ENCODE data around the gene ERF.

Gene ERF

DNA sequence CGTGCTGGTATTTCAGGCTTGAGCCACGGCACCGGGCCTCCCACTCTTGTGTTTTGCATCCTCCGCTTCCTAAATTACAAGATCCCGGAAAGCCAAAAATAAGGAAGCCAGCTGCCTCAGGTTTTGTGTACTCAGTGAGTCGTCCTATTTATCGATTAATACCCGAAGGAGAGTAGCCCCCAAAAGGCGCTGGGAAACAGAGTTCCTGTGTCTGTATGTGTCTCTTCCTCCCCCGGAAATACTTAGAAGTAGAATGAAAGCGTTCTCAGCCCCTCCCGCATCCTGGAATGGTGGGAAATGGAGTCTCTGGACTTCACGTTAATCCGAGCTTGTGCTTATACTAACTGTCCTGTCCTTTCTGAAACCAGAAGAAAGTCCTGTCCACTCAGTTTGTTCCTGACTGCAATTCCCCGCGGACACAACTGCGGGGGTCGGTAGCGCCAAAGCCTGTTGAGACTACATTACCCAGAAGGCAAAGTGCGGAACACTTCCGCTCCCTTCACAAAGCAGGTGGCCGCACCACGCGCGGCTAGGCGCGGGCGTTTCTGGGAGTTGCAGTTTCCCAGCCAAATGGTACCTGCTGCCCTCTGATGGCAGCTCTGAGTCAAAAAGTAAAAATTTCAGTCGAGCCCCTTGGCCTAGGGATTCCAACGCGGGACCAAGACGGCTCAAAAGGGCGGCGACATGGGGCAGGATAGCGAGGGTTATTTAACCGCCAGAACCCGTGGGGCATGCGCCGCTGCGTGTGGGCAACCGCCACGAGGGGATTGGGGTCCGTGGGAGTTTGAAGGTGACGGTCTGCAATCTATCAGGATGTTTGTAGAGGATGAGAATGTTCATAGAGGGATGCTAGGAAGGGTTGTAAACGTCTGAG lies 10.3 kb downstream of the ERF start:
- DNase-seq, result peak; percentile 50 to 97 (median 88)

DNA sequence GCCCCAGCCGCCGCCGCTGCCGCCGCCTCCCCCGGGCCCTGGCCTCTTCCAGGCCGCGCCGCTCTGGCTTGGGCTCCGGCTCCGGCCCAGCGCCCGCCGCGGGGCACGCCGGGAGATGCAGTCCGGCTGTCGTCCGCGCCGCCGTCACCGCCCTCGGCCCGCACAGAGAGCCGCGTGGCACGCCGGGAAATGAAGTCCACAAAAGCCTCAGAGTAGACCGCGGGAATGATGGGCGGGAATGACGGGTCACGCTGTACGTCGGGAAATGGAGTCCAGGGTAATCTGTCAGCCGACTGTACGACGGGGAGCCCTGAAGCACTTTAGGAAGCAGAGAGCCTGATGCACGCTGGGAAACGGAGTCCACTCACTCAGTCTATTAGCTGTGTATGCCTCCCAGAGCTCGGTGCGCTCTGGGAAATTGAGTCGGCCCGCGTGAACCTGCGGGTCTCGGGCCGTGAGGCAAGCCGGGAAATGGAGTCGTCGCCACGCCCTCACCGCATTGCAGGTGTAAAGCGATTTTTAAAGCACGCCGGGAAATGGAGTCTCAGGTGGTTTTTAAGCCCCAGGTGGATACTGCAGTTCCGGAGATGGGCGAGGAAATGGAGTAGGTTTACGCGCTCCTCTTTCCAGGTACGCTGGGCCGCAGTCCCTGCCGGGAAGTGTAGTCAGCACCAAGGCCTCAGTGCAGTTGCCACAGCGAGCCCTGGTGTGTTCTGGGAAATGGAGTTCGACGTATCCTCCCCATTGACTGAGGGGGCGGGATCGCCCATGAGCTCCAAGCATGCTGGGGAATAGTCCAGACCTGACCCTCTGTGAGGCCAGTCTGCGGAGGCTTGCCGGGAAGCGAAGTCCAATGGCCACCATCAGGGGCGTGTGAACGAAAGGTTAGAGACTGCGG lies 12.2 kb downstream of the ERF start, which contains the start of gene GSK3A:
Gene GSK3A, minus strand, starts transcription at position 91 of the 898 bp plus-strand sequence. CDS start 137 bp downstream, outside the sequence.
- DNase-seq, result peak; percentile 91 to 100 (median 99)

DNA sequence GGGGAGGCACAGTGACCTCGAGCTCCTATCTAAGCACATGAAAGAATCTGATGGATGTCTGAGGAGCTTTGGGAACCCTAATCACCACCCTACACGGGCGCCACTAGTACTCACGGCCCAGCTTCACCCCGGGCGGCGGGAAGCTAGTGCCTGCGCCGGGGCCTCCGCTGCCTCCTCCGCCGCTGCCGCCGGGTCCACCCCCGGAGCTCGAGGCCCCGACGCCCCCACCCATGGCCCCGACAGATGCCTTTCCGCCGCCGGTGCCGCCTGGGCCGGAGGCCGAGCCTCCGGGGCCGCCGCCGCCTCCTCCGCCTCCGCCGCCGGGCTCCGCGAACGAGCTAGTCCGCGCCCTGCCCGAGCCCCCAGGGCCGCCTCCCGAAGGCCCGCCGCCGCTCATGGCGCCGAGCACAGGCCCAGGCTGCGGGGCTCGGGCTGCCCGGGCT lies 12.8 kb downstream of the ERF start:
- peak in 3 of 51 donors; percentile 30 to 54 (median 43) for DNase-seq

DNA sequence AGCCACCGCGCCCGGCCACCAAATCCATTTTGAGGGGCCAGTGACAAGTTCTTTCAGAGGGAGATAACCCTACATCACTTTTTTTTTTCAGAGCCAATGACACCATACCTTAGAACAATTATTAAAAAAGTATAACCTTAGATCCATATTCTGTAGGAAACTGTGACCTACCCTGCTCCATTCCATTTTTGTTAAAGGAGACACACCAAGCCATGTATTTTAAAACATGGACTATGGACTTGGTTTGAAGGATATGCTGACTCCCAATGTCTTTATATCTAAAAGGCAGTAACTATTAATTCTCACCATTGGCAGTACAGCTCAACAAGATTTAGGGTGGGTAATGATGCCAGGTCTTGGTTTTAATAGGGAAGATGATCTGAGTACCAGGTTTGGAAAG lies 13.6 kb downstream of the ERF start:
- no peak for DNase-seq

DNA sequence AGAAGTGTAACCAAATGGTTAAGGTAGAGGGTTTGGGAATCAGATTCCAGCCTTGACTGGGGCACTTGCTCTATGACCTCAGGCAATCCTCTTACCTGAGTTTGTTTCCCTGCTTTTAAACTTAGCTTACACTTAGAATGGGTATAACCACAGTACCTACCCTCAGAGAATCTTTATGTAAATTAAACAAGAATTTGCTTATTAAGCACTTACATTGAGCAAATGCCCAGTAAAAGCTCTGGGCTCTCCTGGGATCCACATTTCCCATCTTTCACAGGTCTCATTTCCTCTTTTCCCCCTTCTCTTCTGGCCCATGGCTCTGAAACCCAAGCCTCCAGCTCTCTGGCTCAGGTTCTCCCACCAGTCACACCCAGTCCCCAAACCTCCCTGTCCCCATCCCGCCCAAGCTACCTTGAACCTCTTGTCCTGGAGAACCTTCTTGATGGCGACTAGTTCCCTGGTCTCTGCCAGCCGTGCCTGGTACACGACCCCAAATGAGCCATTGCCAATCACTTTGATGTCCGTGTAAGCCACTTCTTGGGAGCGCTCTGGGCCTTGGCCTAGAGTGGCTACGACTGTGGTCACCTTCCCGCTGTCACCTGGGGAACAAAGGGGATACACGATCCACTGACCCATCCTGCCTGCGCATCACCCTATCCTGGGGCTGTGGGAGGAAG lies 15.2 kb downstream of the ERF start:
- DNase-seq, result no peak

DNA sequence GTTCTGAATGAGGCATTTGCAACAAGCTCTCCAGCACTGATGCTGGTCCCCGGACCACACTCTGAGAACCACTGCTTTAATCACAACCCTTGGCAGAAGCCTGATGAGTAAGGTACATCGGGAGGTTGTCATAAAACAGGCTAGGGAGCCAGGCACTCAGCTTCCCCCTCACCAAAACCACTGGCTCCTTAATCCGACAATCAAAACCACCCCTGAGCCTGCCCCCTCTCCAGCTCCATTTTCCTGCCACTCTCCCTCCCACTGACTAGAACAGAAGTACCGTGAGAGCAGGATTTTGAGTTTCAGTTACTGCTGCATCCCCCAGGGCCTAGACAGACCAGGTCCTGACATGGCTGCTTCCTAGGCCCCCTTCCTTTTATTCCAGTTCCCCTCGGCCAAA lies 19.7 kb downstream of the ERF start:
- DNase-seq, result no peak

DNA sequence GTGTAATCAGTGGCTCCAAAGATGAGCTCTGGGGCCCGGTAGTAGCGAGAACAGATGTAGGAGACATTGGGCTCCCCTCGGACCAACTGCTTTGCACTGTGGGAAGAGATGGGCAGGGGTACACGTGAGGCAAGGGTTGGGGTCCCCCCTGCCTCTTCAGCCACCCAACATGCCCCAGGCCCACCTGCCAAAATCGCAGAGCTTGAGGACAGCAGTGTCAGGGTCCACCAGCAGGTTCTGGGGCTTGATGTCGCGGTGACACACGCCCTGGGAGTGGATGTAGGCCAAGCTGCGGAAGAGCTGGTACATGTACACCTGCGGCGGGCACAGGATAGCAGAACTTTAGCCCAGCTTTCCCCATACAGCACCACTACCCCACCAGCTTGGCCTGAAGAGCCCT lies 20.6 kb downstream of the ERF start:
- no peak for DNase-seq

DNA sequence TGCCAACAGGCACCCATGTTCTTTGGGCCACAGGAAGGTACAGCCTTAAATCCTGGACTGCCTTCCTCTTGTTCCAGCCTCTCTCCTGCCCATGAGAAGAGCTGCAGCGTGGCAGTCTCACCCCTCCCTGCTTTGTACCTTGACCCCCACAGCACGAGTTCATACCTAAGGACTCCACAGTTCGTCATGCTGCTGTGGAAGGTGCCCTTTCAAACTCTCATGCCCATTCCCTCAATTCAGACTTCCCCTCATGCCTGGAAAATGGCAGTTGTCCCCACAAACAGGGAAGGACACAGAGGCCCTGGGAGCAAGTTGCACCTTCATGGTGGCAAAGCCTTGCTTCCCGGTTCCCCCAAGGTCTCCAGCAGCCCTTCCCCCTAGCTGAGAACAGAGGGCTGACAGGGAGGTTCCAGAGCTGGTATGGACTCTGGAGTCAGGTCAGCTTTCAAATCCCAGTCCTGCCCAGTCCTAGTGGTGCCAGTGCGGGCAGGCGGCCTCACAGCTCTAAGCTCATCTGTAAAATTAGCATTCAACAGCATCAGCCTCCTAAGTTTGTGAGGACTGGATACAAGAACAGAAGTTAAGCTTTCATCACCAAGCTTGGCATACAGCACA lies 21.1 kb downstream of the ERF start:
- no peak for DNase-seq

DNA sequence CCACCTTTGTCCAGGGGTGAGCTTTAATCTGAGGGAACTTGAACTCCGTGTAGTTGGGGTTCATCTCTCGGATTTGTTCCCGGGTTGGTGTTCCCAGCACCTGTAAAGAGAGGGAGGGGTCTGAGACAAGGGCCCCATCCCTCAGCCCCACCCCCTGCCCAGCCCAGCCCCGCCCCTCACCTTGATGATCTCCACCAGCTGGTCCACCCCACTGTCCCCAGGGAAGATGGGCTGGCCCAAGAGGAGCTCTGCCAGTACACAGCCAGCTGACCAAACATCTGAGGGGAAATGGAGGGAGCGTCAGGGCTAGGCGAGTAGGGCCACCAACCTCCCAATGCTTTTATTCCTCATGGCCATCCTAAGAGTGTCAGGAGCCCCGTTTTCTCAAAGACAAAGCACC lies 21.8 kb downstream of the ERF start:
- no peak for DNase-seq

DNA sequence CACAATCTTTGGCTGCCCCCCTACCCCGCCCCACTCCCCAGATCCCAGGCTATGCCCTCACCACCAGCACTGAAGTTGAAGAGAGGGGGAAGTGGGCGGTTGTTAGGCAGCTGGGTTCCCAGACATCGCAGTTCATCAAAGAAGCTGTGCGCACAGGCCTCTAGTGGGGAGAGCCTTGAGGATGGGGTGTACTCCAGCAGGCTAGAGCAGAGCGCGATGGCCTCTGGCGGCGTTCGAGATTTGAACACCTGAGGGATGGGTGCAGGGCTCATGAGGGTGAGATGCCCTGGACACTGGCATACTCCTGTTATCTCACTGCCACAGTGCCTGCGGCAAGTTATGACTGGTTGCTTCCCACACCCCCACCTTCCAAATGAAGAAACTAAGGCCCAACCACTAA lies 22.5 kb downstream of the ERF start:
- DNase-seq, result no peak

DNA sequence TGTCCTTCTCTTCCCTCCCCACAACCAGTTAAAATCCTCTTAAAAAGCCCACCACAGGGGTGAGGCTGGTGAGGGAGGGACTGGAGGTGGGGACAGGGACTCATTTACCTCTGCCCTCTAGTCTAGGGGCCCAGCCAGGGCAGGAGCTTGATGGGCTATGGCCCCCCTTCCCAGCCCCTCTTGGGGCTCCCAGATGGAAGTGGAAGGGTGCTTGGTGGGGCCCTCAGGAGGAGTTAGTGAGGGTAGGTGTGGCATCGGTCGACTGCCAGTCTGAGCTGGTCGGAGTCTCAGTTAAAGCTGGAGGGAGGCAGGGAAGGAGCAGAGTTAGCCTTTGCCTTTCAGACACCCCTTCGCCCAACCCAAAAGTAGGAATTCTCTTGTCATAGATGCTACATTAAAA lies 24.4 kb downstream of the ERF start:
- no peak for DNase-seq

DNA sequence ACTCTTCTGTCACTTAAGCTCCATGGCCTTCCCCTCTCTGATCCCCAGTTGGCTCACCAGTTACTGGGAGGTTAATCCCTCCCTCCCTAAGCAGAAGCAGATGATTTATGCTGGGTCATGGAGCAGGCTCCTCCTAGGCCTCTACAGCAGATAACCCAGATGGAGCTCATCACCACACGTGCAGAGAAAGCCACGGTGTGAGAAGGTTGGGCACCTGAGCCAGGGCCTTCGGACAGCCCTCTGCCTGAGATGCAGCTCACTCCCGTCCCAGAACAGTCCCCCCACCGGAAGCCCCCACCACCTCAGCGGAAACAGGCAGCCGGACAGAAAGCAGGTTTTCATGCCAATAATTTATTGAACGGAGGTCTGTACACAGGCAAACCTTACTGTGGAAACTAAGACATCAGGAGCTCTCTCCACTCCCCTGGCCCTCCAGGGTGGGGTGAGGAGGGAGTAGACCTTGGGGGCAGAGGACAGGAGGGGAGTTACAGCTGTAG lies 25.0 kb downstream of the ERF start:
- DNase-seq, result no peak

DNA sequence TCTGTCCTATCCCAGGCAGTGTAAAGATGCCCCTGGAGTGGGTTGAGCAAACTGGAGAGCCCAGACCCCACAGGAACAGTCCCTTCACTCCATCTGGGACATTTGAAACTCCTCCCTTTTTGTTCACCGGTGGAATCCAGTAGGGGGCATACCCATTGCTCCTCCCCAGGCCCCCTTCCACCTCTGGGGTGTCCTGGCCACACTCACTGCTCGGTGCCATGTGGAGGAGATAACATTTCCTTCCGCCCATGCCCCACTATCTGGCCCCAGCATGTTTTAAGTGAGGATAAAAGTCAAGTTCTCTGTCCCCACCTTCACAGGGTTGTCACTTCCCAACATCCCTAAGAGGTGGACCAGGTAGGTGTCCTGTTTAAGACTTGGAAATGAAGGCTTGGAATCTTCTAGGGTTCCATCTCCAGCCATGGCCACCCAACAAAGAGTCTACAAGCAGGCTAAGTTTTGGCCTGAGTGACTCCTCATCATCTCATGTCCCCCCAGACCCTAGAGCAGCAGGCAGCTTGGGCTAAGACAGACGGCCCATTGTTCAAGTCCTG lies 25.6 kb downstream of the ERF start:
- DNase-seq, result no peak

DNA sequence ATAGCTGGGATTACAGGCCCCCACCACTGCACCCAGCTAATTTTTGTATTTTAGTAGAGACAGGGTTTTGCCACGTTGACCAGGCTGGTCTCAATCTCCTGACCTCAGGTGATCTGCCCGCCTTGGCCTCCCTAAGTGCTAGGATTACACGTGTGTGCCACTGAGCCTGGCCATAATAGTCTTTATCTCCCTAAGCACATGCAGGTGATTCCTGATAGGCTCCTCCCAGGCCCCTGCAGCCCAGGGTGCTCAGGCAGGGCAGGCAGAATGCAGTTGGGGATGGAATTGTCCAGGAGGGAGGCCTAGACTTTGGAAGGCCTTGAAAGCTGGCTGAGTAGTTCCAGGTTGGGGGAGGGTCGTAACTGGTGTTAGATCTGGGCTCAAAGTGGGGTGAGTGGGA lies 26.3 kb downstream of the ERF start:
- no peak for DNase-seq

DNA sequence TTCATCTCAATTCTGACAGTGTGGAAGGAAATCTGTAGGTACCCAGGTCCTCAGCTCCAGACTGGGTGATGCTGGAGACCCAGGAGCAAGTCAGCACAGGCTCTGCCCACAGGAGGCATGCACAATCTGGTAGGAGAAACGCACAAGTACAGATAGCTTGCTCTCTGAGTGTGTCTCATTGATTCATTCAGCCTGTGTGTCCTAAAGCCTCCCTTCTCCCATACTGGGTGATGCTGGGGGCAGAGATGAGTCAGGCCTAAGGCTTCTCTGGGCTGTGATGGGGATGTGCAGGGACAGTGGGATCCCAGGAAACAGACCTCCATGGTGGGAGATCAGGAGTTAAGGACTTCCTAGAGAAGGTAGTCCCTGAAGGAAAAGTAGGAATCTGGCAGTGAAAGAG lies 28.0 kb downstream of the ERF start:
- no peak for DNase-seq

DNA sequence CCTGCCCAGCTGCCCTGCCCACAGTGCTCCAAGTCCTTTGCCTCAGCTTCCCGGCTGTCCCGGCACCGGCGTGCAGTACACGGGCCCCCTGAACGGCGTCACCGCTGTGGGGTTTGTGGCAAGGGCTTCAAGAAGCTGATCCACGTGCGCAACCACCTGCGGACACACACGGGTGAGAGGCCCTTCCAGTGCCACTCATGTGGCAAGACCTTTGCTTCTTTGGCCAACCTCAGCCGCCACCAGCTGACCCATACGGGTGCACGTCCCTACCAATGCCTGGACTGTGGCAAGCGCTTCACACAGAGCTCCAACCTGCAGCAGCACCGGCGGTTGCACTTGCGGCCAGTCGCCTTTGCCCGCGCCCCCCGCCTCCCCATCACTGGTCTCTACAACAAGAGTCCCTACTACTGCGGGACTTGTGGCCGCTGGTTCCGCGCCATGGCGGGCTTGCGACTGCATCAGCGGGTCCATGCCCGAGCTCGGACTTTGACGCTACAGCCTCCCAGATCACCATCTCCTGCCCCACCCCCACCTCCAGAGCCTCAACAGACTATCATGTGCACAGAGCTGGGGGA lies 29.1 kb downstream of the ERF start:
- DNase-seq, result no peak

DNA sequence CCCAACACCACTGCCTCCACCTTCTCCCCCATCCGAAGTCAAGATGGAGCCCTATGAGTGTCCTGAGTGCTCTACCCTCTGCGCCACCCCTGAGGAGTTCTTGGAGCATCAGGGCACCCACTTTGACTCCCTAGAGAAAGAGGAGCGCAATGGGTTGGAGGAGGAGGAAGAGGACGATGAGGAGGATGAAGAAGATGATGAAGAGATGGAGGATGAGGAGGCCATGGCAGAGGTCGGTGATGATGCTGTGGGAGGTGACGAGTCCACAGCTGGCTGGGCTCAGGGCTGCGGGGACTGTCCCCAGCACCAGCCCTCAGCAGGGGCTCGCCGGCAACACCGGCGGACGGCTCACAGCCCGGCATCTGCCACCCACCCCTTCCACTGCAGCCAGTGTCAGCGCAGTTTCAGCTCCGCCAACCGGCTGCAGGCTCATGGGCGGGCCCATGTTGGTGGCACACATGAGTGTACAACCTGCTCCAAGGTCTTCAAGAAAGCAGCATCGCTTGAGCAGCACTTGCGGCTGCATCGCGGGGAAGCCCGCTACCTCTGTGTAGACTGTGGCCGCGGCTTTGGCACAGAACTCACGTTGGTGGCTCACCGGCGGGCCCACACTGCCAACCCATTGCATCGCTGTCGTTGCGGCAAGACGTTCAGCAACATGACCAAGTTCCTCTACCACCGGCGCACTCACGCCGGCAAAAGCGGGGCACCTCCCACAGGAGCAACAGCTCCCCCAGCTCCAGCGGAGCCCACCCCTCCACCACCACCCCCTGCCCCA lies 29.8 kb downstream of the ERF start:
- no peak for DNase-seq

DNA sequence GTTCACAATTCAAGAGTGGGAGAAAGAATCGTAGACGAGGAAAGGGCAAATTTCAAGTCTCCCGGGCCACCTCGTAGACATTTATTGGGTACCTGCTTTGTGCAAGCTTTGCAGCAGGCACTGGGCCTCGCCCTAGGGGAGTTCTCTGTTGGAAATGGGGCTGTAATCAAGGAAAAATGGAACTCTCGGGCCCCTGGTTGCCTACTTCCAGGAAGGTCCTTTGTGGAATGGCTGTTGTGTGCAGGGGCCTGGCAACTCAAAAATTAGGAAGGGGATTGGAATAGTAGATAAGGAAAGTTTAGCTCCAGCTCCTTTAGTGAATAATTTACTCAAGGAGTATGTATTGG lies 34.2 kb downstream of the ERF start:
- DNase-seq, result no peak
